ENCODE results near the gene TAF1B. TPM values are rescaled to one million over a fixed set of nuclear protein-coding genes. Genes with fewer than 3 reads are reported as not detected.

Gene TAF1B
- total RNA-seq, 1 donor = 41.3 TPM

- H3K27me3 ChIP-seq (ENCODE audit: insufficient read depth, low read length) = no peaks in the 10 kb centered on the region
- DNase-seq (ENCODE audit: insufficient read length, low spot score, missing footprints) = no peak
- H3K9me3 ChIP-seq (ENCODE audit: low read depth, low read length) = no peaks in the 10 kb centered on the region
- H3K4me3 ChIP-seq (ENCODE audit: insufficient read depth, low read length) = no peak overlapping the region
- no peaks in the 10 kb centered on the region for H3K4me1 ChIP-seq (ENCODE audit: insufficient read depth, low read length)
- no peaks in the 10 kb centered on the region for H3K79me2 ChIP-seq (ENCODE audit: insufficient read depth, low read length)
- H3K36me3 ChIP-seq (ENCODE audit: insufficient read depth, low read length) = peaks cover 54% of the 10 kb centered on the region
- H4K20me1 ChIP-seq (ENCODE audit: insufficient read depth, low read length) = no peaks in the 10 kb centered on the region
- TF ChIP-seq CTCF (IDR thresholded peaks at IDR 0.05; ENCODE audit: extremely low read depth, low read depth, low read length) = no peak
- no peak overlapping the region for H3K27ac ChIP-seq (ENCODE audit: low read depth, low read length)
- H2AFZ ChIP-seq (ENCODE audit: low read length) = no peak overlapping the region
- H3K4me2 ChIP-seq (ENCODE audit: insufficient read depth, low read length) = no peak overlapping the region
These were observed 30.1 kb downstream of the TAF1B start for GRCh38 chr2:9873337-9873736.

GRCh38 chr2:9877026-9877425 is 33.8 kb downstream of the TAF1B start:
- no peak overlapping the region for H2AFZ ChIP-seq (ENCODE audit: low read length)
- H3K79me2 ChIP-seq (ENCODE audit: insufficient read depth, low read length) = no peaks in the 10 kb centered on the region
- no peaks in the 10 kb centered on the region for H3K27me3 ChIP-seq (ENCODE audit: insufficient read depth, low read length)
- no peaks in the 10 kb centered on the region for H3K4me1 ChIP-seq (ENCODE audit: insufficient read depth, low read length)
- no peak overlapping the region for H3K27ac ChIP-seq (ENCODE audit: low read depth, low read length)
- TF ChIP-seq CTCF (IDR thresholded peaks at IDR 0.05; ENCODE audit: extremely low read depth, low read depth, low read length) = no peak
- H3K9me3 ChIP-seq (ENCODE audit: low read depth, low read length) = no peaks in the 10 kb centered on the region
- H3K36me3 ChIP-seq (ENCODE audit: insufficient read depth, low read length) = peaks cover 48% of the 10 kb centered on the region
- H3K4me3 ChIP-seq (ENCODE audit: insufficient read depth, low read length) = no peak overlapping the region
- no peaks in the 10 kb centered on the region for H4K20me1 ChIP-seq (ENCODE audit: insufficient read depth, low read length)
- no peak overlapping the region for H3K4me2 ChIP-seq (ENCODE audit: insufficient read depth, low read length)
- DNase-seq (ENCODE audit: insufficient read length, low spot score, missing footprints) = no peak

- Histone ChIP-seq H3K4me1 (ENCODE audit: insufficient read depth, low read length) (no peaks in the 10 kb centered on the region), H2AFZ (ENCODE audit: low read length) (no peak overlapping the region), H3K79me2 (ENCODE audit: insufficient read depth, low read length) (no peaks in the 10 kb centered on the region), H3K9me3 (ENCODE audit: low read depth, low read length) (no peaks in the 10 kb centered on the region), H3K27ac (ENCODE audit: low read depth, low read length) (no peak overlapping the region), H4K20me1 (ENCODE audit: insufficient read depth, low read length) (no peaks in the 10 kb centered on the region), H3K4me2 (ENCODE audit: insufficient read depth, low read length) (no peak overlapping the region), H3K27me3 (ENCODE audit: insufficient read depth, low read length) (no peaks in the 10 kb centered on the region), H3K36me3 (ENCODE audit: insufficient read depth, low read length) (peaks cover 47% of the 10 kb centered on the region), H3K4me3 (ENCODE audit: insufficient read depth, low read length) (no peak overlapping the region)
- DNase-seq (ENCODE audit: insufficient read length, low spot score, missing footprints) = no peak
- no peak for TF ChIP-seq CTCF (IDR thresholded peaks at IDR 0.05; ENCODE audit: extremely low read depth, low read depth, low read length)
These were observed 34.5 kb downstream of the TAF1B start for GRCh38 chr2:9877726-9878125.

GRCh38 chr2:9879455-9880194 is 36.4 kb downstream of the TAF1B start:
- H3K4me2 ChIP-seq (ENCODE audit: insufficient read depth, low read length) = no peak overlapping the region
- no peaks in the 10 kb centered on the region for H4K20me1 ChIP-seq (ENCODE audit: insufficient read depth, low read length)
- H3K27ac ChIP-seq (ENCODE audit: low read depth, low read length) = no peak overlapping the region
- H3K79me2 ChIP-seq (ENCODE audit: insufficient read depth, low read length) = no peaks in the 10 kb centered on the region
- H3K9me3 ChIP-seq (ENCODE audit: low read depth, low read length) = no peaks in the 10 kb centered on the region
- peaks cover 30% of the 10 kb centered on the region for H3K36me3 ChIP-seq (ENCODE audit: insufficient read depth, low read length)
- no peak for TF ChIP-seq CTCF (IDR thresholded peaks at IDR 0.05; ENCODE audit: extremely low read depth, low read depth, low read length)
- H2AFZ ChIP-seq (ENCODE audit: low read length) = no peak overlapping the region
- DNase-seq (ENCODE audit: insufficient read length, low spot score, missing footprints) = no peak
- H3K4me3 ChIP-seq (ENCODE audit: insufficient read depth, low read length) = no peak overlapping the region
- H3K4me1 ChIP-seq (ENCODE audit: insufficient read depth, low read length) = peaks cover 2% of the 10 kb centered on the region
- H3K27me3 ChIP-seq (ENCODE audit: insufficient read depth, low read length) = no peaks in the 10 kb centered on the region

Measured in osteoblast (primary cell).